SU-DHL-6 (cell line): Measurements from ENCODE around the gene ELAVL2.

Source experiments
- H2AFZ ChIP-seq: fragments of 200-600 bp; sonication (generic); 2 replicates; pipeline ENCODE4 v1.6.1; 2014; ENCODE audit warnings: low read depth, mild to moderate bottlenecking, moderate library complexity, mixed read lengths, antibody characterized with exemption, low read length; ENCODE audit not compliant: severe bottlenecking
- H3F3A ChIP-seq: fragments of 200-600 bp; shearing (Covaris generic); 2 replicates; pipeline ENCODE4 v1.6.0; 2016; ENCODE audit warnings: antibody characterized with exemption, mild to moderate bottlenecking; ENCODE audit not compliant: insufficient read depth
- H3K27ac ChIP-seq: fragments of 200-600 bp; sonication (generic); 2 replicates; pipeline ENCODE4 v1.5.1; 2016; ENCODE audit warnings: low read depth, mild to moderate bottlenecking, low read length, moderate library complexity, mixed read lengths
- H3K27me3 ChIP-seq: fragments of 200-600 bp; sonication (generic), shearing (Covaris generic); 2 replicates; pipeline ENCODE4 v1.6.0; 2014; ENCODE audit warnings: mild to moderate bottlenecking, low read length
- H3K36me3 ChIP-seq: fragments of 200-600 bp; sonication (generic); 2 replicates; pipeline ENCODE4 v1.6.1; 2014; ENCODE audit warnings: mild to moderate bottlenecking, low read length, mixed read lengths
- H3K4me2 ChIP-seq: fragments of 300-600, 200-600 bp; shearing (Covaris generic), sonication (generic); 2 replicates; pipeline ENCODE4 v1.6.0; 2014; ENCODE audit warnings: low read length, low read depth, mild to moderate bottlenecking; ENCODE audit not compliant: poor library complexity, severe bottlenecking
- H3K4me3 ChIP-seq: fragments of 200-600 bp; sonication (generic); 2 replicates; pipeline ENCODE4 v1.5.1; 2014; ENCODE audit warnings: antibody characterized with exemption, low read length, mild to moderate bottlenecking, mixed read lengths; ENCODE audit not compliant: insufficient read depth, poor library complexity, severe bottlenecking
- H3K79me2 ChIP-seq: fragments of 200-600 bp; sonication (generic); 2 replicates; pipeline ENCODE4 v1.6.1; 2014; ENCODE audit warnings: mild to moderate bottlenecking, low read length, moderate library complexity; ENCODE audit not compliant: insufficient read depth
- H3K9ac ChIP-seq: fragments of 200-600 bp; sonication (generic); 2 replicates; pipeline ENCODE4 v1.7.0; 2014; ENCODE audit warnings: mild to moderate bottlenecking, low read length
- H3K9me2 ChIP-seq: fragments of 200-600 bp; sonication (generic); replicated peaks from 2 replicates; pipeline ENCODE4 v1.6.1; 2014; ENCODE audit warnings: low read length; ENCODE audit not compliant: insufficient read depth
- H3K9me3 ChIP-seq: fragments of 200-600 bp; sonication (generic); 2 replicates; pipeline ENCODE4 v1.6.1; 2014; ENCODE audit warnings: low read length, mixed read lengths; ENCODE audit not compliant: insufficient read depth
- H4K20me1 ChIP-seq: fragments of 200-600 bp; sonication (generic); 2 replicates; pipeline ENCODE4 v1.6.1; 2014; ENCODE audit warnings: low read depth, mild to moderate bottlenecking, antibody characterized with exemption, low read length, moderate library complexity, mixed read lengths
- EZH2phosphoT487 ChIP-seq: fragments of 200-600 bp; sonication (generic), shearing (Covaris generic); conservative IDR thresholded peaks from 2 replicates; pipeline ENCODE4 v1.6.1; 2018; ENCODE audit warnings: mild to moderate bottlenecking, antibody characterized with exemption, low read length, moderate library complexity, mixed read lengths
- TF ChIP-seq, protein P1 (sequence below): fragments of 200-600 bp; sonication (generic); IDR thresholded peaks from one replicate; pipeline ENCODE4 v1.5.1; 2017; ENCODE audit warnings: antibody characterized with exemption, mild to moderate bottlenecking, low read length, moderate library complexity; ENCODE audit not compliant: insufficient read depth, poor library complexity, severe bottlenecking

The ELAVL2 gene

DNA sequence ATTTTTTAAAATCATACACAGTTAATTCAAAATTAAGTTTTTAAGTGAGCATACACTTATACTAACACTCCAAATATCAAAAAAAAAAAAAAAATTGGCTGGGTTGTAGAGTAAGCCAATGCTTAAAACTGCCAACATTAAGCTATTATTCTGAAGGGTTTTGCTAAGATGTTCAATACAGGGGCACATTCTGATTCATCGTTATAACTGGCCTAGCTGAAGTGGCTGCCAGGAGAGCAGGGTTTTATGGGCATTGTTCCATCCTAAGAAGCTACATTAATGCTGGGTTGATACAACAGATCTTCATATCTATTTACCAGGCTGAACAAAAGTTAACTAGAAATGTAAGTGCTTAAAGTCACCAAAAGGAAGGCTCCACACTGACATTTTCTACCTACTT, 13.4 kb downstream of the ELAVL2 start:
- no peaks in the 10 kb centered on the region for H3K27me3 ChIP-seq
- H4K20me1 ChIP-seq: no peaks in the 10 kb centered on the region
- H3K9me3 ChIP-seq: no peaks in the 10 kb centered on the region
- no peak for TF ChIP-seq EZH2phosphoT487
- TF ChIP-seq, protein P1, sequence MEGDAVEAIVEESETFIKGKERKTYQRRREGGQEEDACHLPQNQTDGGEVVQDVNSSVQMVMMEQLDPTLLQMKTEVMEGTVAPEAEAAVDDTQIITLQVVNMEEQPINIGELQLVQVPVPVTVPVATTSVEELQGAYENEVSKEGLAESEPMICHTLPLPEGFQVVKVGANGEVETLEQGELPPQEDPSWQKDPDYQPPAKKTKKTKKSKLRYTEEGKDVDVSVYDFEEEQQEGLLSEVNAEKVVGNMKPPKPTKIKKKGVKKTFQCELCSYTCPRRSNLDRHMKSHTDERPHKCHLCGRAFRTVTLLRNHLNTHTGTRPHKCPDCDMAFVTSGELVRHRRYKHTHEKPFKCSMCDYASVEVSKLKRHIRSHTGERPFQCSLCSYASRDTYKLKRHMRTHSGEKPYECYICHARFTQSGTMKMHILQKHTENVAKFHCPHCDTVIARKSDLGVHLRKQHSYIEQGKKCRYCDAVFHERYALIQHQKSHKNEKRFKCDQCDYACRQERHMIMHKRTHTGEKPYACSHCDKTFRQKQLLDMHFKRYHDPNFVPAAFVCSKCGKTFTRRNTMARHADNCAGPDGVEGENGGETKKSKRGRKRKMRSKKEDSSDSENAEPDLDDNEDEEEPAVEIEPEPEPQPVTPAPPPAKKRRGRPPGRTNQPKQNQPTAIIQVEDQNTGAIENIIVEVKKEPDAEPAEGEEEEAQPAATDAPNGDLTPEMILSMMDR: no peak
- no peak overlapping the region for H3K4me3 ChIP-seq
- H3K9me2 ChIP-seq: no peaks in the 10 kb centered on the region
- no peak overlapping the region for H2AFZ ChIP-seq
- H3K79me2 ChIP-seq: no peaks in the 10 kb centered on the region
- no peak overlapping the region for H3K4me2 ChIP-seq
- H3K36me3 ChIP-seq: no peaks in the 10 kb centered on the region
- no peak overlapping the region for H3K27ac ChIP-seq
- no peaks in the 10 kb centered on the region for H3F3A ChIP-seq
- no peak overlapping the region for H3K9ac ChIP-seq

DNA sequence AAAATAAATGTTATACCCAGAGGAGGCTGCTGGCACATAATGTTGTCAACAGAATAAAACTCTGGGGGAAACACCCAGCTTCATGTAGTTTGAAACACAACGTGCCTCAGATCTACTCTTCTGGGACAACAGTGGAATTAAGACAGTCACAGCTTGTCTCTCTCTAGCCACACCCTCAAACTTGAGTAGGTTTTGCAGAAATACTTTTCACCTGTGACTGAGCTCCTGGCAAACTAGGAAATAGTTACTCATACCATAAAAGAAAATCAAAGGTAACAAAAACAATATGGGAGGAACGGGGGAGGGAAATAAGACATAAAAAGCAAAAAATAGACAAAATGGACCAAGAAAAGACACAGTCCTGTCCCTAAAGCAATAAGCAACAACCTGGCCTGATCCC, 14.4 kb downstream of the ELAVL2 start:
- Histone ChIP-seq H3K9me2 (no peaks in the 10 kb centered on the region), H3K4me3 (no peak overlapping the region), H2AFZ (no peak overlapping the region), H4K20me1 (no peaks in the 10 kb centered on the region), H3K27me3 (no peaks in the 10 kb centered on the region), H3K9ac (no peak overlapping the region), H3K4me2 (no peak overlapping the region), H3K27ac (no peak overlapping the region), H3K9me3 (no peaks in the 10 kb centered on the region), H3K36me3 (no peaks in the 10 kb centered on the region), H3F3A (no peaks in the 10 kb centered on the region), H3K79me2 (no peaks in the 10 kb centered on the region)
- TF ChIP-seq, protein P1: no peak
- no peak for TF ChIP-seq EZH2phosphoT487

DNA sequence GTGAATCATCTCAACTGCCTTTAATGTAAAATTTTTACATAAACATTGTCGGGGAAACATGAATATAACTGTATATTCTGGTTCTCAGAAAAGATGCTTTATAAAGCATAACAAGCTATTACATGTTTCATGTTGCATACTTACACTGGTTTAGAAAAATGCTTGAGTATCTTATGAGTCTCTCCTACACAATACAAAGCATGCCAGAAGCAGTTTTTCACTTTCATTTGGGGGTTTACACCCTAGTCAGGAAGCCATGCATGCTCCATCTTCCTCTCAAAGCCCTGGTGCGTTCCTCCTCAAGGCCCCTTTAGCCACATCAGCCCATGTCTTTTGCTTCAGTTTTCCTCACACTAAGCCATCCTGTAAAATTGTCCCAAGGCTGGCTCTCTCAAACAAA, 22.8 kb downstream of the ELAVL2 start:
- H3K27me3 ChIP-seq: no peaks in the 10 kb centered on the region
- H3K36me3 ChIP-seq: no peaks in the 10 kb centered on the region
- no peak overlapping the region for H3K27ac ChIP-seq
- no peaks in the 10 kb centered on the region; the same call in 1 of the 2 replicates for H3K9me2 ChIP-seq
- no peak overlapping the region for H3K4me2 ChIP-seq
- H4K20me1 ChIP-seq: no peaks in the 10 kb centered on the region
- TF ChIP-seq, protein P1: no peak
- TF ChIP-seq EZH2phosphoT487: no peak
- no peak overlapping the region for H3K9ac ChIP-seq
- H3K9me3 ChIP-seq: no peaks in the 10 kb centered on the region
- no peaks in the 10 kb centered on the region for H3F3A ChIP-seq
- H2AFZ ChIP-seq: no peak overlapping the region
- H3K79me2 ChIP-seq: no peaks in the 10 kb centered on the region
- H3K4me3 ChIP-seq: no peak overlapping the region

GRCh38 chr9:23801523-23801922, 24.5 kb downstream of the ELAVL2 start:
- no peaks in the 10 kb centered on the region for H3K36me3 ChIP-seq
- H4K20me1 ChIP-seq: no peaks in the 10 kb centered on the region
- no peak overlapping the region for H3K9ac ChIP-seq
- H3K79me2 ChIP-seq: no peaks in the 10 kb centered on the region
- no peaks in the 10 kb centered on the region; the same call in 1 of the 2 replicates for H3K9me2 ChIP-seq
- no peak overlapping the region for H3K4me3 ChIP-seq
- no peak overlapping the region for H3K4me2 ChIP-seq
- no peaks in the 10 kb centered on the region for H3K9me3 ChIP-seq
- no peak overlapping the region for H3K27ac ChIP-seq
- TF ChIP-seq EZH2phosphoT487: no peak
- TF ChIP-seq, protein P1: no peak
- H3K27me3 ChIP-seq: no peaks in the 10 kb centered on the region
- no peaks in the 10 kb centered on the region for H3F3A ChIP-seq
- H2AFZ ChIP-seq: no peak overlapping the region
